ENCODE data around the gene PNPO. TPM values are rescaled to one million over a fixed set of nuclear protein-coding genes. Genes with fewer than 3 reads are reported as not detected.

The PNPO gene
- total and polyA plus RNA-seq, 2 of the 4 experiments (the other 2 are of a cell fraction), result 13.9 to 34.1 TPM

- H2AFZ ChIP-seq (replicated peaks; ENCODE audit: low read length, poor library complexity), result no peak overlapping the region
- H4K8ac ChIP-seq (ENCODE audit: low read depth in 2 of 2, low read length in 2 of 2), result no peak overlapping the region
- H2BK15ac ChIP-seq (ENCODE audit: low read depth, low read length), result no peak overlapping the region
- H3K14ac ChIP-seq (replicated peaks; ENCODE audit: low read depth, low read length), result no peak overlapping the region
- H3K56ac ChIP-seq (ENCODE audit: extremely low read depth, insufficient read depth, low read length), result no peak overlapping the region
- H4K5ac ChIP-seq (ENCODE audit: low read depth, low read length), result no peak overlapping the region
- DNase-seq (no peak), ATAC-seq (ENCODE audit: low read depth) (no peak)
- no peak overlapping the region for H3K27ac ChIP-seq (ENCODE audit: insufficient read depth, low read length)
- H3K36me3 ChIP-seq (ENCODE audit: control insufficient read depth, insufficient read depth, low read length), result peaks cover 11% of the 10 kb centered on the region
- H2AK5ac ChIP-seq (ENCODE audit: low read depth, low read length), result no peak overlapping the region
- peaks cover 15 to 19% of the 10 kb centered on the region in 2 experiments for H3K79me1 ChIP-seq (ENCODE audit: low read depth in 1 of 2, low read length in 2 of 2)
- dilution Hi-C loops (cut with HindIII; ENCODE audit: low sequenced_read_pairs, unreplicated experiment) (no loop called here), intact Hi-C loops (cut with micrococcal nuclease) (no loop called here), in situ Hi-C loops (cut with MboI; ENCODE audit: low sequenced_read_pairs) (no loop called here)
- BruUV-seq (replicated peaks), result no TSS peak
- H3K18ac ChIP-seq (ENCODE audit: low read depth, low read length), result no peak overlapping the region
- no peak overlapping the region for H2BK5ac ChIP-seq (ENCODE audit: low read depth, low read length, poor library complexity, severe bottlenecking)
- no peak overlapping the region for H4K91ac ChIP-seq (ENCODE audit: insufficient read depth, low read depth, low read length)
- no peak overlapping the region for H3K23ac ChIP-seq (ENCODE audit: low read depth, low read length)
- H3K27me3 ChIP-seq (ENCODE audit: control insufficient read depth, insufficient read depth, low read length), result no peaks in the 10 kb centered on the region
- no peak overlapping the region for H2BK120ac ChIP-seq (ENCODE audit: low read depth, low read length)
- no peak overlapping the region for H3K4me2 ChIP-seq (ENCODE audit: low read depth, low read length)
- H3K4me3 ChIP-seq (ENCODE audit: insufficient read depth, low read depth, low read length), result no peak overlapping the region
- H2BK20ac ChIP-seq (ENCODE audit: low read depth, low read length), result no peak overlapping the region
- CTCF ChIA-PET, result no interaction called here
- H3K4ac ChIP-seq (ENCODE audit: low read depth, low read length), result no peak overlapping the region
- no peaks in the 10 kb centered on the region for H3K9me3 ChIP-seq (ENCODE audit: control insufficient read depth, insufficient read depth, low read length)
- H2AK9ac ChIP-seq (replicated peaks; ENCODE audit: low read depth, low read length, poor library complexity), result no peak overlapping the region
- POLR2A ChIA-PET (ENCODE audit: unreplicated experiment), result no interaction called here
- H3K9ac ChIP-seq (ENCODE audit: low read depth, low read length), result no peak overlapping the region
- no peaks in the 10 kb centered on the region for H4K20me1 ChIP-seq (ENCODE audit: insufficient read depth, low read length)
- WGBS, 2 experiments (ENCODE audit: extremely low coverage in 2 of 2, insufficient read length in 1 of 2), result 90% methylated on average over 4 of the region's 12 CpGs; no CpG with 5 or more reads in 1 of the 2 experiments
- no peaks in the 10 kb centered on the region for H3K4me1 ChIP-seq (ENCODE audit: control insufficient read depth, insufficient read depth, low read length)
- TF ChIP-seq FOS (IDR thresholded peaks at IDR 0.05; ENCODE audit: low read depth, low read length), result no peak
- TF ChIP-seq MXI1 (IDR thresholded peaks at IDR 0.05; ENCODE audit: borderline replicate concordance, low read depth, low read length), result no peak
- no peak for TF ChIP-seq CEBPB (IDR thresholded peaks at IDR 0.05; ENCODE audit: low read depth, low read length)
- TF ChIP-seq CHD1 (IDR thresholded peaks at IDR 0.05; ENCODE audit: low read depth, low read length), result no peak
- no peak for TF ChIP-seq USF2 (IDR thresholded peaks at IDR 0.05; ENCODE audit: low read depth, low read length)
- no peak for TF ChIP-seq MAFK (IDR thresholded peaks at IDR 0.05; ENCODE audit: low read depth, low read length)
- TF ChIP-seq ELK1 (IDR thresholded peaks at IDR 0.05; ENCODE audit: borderline replicate concordance, low read depth, low read length), result no peak
- TF ChIP-seq SMC3 (IDR thresholded peaks at IDR 0.05; ENCODE audit: low read depth, low read length), result no peak
- TF ChIP-seq POLR2A (IDR thresholded peaks at IDR 0.05; ENCODE audit: low read depth, low read length), result no peak
- TF ChIP-seq RFX5 (IDR thresholded peaks at IDR 0.05; ENCODE audit: low read depth, low read length), result no peak
- TF ChIP-seq MAZ (IDR thresholded peaks at IDR 0.05; ENCODE audit: borderline replicate concordance, low read depth, low read length), result no peak
- no peak for TF ChIP-seq NFE2L2 (IDR thresholded peaks at IDR 0.05; ENCODE audit: low read depth, low read length)
- no peak for TF ChIP-seq BHLHE40 (IDR thresholded peaks at IDR 0.05; ENCODE audit: low read depth, low read length)
- TF ChIP-seq CTCF (conservative IDR thresholded peaks at IDR 0.05; ENCODE audit: low read depth, low read length), result no peak
- TF ChIP-seq RAD21 (IDR thresholded peaks at IDR 0.05; ENCODE audit: low read length), result no peak
- TF ChIP-seq RCOR1 (IDR thresholded peaks at IDR 0.05; ENCODE audit: insufficient replicate concordance, low read length), result no peak
- H3K9me1 ChIP-seq (ENCODE audit: insufficient read depth, low read length), result 0 out of 2 replicates have a peak, but pooled peaks cover 3% of the 10 kb centered on the region
Measured at GRCh38 chr17:47915776-47916398, 25.5 kb upstream of the PNPO start.
